ENCODE data around the gene UTF1.
"Not testable (repeated sequence)": the region's sequence is repeated elsewhere in the genome, so short reads cannot be mapped to it uniquely, and the experiment has no call there.

The UTF1 gene

DNA sequence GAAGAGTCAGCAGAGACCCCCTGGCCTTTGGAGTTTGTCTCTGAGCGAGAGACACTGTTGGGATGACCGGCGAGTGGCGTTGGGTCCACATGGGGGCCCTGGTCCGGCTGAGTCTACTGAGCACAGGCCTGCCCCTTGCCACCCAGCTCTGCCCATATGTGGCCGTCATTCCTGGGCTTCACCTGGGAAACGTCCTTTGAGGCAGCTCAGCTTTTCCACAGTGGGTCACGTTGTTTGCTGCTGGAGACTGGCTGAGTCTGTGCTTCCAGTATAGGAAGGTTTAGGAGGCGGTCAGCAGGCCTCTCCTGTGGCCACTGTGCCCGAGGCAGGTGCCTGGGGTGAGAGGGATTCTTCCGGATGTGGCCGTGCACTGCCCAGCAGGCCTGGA, 29.6 kb downstream of the UTF1 start:
- H3K27ac ChIP-seq: peak overlapping the region; percentile 79
- DNase-seq (ENCODE audit: low read depth, low spot score): no peak

DNA sequence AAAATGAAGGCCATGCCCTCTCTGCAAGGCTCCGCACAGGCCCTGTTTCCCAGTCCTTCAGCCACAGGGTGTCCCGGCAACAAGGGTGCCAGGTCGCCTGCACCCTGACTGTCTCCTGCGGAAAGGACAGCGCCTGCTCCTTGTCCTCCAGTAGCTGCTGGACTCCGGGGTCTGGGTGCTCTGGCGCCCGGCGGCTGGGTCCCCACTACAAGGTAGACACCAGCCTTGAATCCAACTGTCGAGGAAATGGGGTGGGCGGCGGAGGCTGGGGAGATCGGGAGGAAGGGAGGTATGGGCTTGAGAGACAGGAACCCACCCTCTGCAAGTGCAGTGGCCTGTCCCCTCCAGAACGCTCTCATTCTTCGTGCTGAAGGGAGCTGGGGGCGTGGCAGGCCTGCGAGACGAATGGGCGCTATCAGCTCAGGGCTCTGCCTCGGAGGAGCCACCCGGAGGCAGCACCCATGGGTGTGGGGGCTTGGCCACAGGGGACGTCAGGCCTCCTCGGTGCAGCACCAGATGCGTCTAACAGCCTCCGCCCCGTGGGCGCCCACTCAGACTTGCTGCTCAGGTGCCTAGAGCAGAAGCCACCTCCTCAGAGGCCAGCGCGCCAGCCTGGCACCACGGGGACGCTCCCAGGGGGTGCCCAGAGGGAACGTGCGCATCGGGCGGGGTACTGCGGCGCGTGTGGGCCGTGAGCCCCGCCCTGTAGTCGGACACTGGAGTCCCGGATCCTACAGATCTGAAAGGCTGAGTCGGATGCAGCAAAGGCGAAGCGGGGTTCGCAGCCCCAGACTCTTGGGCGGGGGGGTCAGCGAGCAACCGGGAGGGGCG, 31.1 kb downstream of the UTF1 start:
- no peak for DNase-seq (ENCODE audit: low read depth, low spot score)
- peak overlapping the region; percentile 74 for H3K27ac ChIP-seq

DNA sequence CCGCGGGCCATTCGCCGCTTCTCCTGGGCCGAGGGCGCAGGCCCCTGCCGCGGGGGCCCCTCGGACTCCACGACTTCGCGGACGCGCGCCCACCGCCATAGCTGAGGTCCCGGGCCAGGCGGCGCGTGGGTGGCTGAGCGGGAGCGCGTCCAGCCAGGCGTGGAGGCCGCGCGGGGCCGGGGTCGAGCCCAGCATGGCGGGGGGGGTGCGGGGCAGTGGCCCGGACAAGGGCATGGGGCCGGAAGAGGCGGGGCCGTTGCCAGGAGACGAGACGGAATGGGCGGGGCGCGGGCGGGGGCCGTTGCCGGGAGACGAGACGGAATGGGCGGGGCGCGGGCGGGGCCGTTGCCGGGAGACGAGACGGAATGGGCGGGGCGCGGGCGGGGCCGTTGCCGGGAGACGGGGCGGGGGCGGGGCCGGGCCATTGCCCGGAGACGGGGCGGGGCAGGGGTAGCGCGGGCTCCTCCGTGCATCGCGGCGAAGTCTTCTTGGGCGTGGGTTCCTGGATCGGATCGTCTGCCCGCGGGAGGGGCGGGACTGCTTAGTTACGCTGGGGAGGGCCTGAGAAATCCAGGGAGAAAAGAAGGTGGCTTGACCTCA, 31.8 kb downstream of the UTF1 start:
- peak overlapping the region; percentile 74 for H3K27ac ChIP-seq
- no peak for DNase-seq (ENCODE audit: low read depth, low spot score)

DNA sequence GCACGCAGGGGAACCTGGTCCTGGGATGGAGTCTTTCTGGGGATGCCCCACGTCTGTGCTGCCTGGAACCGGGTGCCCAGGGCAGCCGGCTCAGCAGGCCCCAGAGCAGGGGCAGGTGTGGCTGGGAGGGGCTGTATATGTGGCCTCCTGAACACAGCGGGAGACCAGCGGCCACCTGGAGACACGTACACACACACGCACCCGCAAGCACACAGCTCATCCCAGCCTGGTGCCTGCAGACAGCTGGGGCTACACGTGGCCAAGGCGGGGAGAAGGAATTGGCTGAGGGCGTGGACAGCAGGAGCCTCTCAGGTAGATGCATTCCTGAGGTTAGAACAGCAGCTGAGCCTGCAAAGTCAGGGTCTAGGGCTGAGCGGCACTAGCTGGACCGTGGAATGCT, 32.7 kb downstream of the UTF1 start:
- peak overlapping the region; percentile 74 for H3K27ac ChIP-seq
- no peak for DNase-seq (ENCODE audit: low read depth, low spot score)

DNA sequence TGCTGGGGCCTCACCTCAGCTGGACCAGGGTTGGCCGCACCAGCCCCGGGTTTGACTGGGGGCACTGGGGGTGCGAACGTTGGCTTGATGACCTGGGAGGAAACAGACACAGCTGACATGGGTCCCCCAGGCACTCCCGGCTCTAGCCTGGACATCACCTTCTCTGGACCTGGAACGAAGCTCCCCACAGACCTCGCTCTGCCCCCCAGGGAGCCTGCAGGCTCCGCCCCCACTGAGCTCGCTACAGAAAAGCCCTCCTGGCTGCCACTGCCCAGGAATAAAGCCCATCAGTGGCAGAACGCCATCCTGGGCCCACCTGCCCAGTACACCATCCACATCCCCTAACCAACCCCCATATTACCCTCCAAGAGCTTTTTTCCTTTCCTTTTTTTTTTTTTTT, 33.7 kb downstream of the UTF1 start:
- H3K27ac ChIP-seq: peak overlapping the region; percentile 74
- DNase-seq (ENCODE audit: low read depth, low spot score): no peak

DNA sequence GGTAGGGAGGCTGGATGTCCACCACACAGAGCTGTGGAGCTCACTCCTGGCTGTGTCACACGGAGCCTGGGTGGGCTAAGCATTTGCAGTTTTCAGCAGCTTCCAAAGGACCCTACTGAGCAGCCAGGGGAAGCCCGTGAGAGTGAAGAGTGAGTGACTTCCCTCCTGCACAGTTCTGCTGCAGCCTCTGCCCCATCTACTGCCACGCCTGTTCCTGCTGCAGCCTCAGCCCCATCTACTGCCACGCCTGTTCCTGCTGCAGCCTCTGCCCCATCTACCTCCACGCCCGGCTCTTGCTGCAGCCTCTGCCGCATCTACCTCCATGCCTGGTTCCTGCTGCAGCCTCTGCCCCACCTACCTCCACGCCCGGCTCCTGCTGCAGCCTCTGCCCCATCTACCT, 34.4 kb downstream of the UTF1 start:
- DNase-seq (ENCODE audit: low read depth, low spot score): no peak
- peak overlapping the region; percentile 74 for H3K27ac ChIP-seq

DNA sequence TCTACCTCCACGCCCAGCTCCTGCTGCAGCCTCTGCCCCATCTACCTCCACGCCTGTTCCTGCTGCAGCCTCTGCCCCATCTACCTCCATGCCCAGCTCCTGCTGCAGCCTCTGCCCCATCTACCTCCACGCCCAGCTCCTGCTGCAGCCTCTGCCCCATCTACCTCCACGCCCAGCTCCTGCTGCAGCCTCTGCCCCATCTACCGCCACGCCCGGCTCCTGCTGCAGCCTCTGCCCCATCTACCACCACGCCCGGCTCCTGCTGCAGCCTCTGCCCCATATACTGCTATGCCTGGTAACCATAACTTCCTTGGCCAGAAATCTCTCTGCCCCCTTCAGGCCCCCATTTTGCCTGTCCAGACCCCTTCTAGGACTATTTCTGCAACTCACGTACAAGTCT, 35.0 kb downstream of the UTF1 start:
- peak overlapping the region; percentile 33 for H3K27ac ChIP-seq

DNA sequence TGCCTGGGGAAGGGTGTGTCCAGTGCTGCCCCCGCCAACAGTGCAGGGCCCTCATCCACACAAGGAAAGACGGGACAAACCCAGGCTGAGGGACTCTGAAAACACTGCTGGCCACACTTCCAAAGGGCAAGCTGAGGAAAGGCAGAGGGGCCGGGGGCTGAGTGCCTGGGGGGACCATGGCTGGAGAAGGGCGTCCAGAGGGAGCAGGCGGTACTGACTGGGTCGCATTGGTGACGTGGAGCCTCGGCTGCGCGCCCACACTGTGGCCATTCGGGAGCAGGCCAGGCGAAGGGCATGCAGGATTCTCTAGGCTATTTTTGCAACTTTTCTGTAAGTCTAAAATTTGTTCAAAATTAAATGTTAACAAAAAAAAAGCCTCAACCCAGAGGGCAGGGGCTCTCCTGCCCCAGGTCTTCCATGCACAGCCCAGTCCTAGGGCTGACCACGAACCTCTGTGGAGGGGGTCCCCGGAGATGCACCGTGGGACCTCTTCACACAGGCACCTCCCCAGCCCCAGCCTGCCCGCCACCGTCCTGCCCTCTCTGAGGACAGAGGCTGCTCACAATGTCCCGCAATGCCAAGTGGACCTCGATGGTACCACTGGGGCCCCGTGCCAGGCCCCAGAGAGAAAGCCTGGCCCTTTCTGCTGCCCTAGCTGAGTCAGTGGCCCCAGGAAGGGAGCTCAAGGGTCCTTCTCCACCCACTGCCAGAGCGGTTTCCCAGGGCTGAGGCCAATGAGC, 36.2 kb downstream of the UTF1 start:
- DNase-seq (ENCODE audit: low read depth, low spot score): no peak
- H3K27ac ChIP-seq: peak overlapping the region; percentile 33

More for the DNA sequence above, 35.0 kb downstream of the UTF1 start:
- DNase-seq (ENCODE audit: low read depth, low spot score): not testable (repeated sequence)

DNA sequence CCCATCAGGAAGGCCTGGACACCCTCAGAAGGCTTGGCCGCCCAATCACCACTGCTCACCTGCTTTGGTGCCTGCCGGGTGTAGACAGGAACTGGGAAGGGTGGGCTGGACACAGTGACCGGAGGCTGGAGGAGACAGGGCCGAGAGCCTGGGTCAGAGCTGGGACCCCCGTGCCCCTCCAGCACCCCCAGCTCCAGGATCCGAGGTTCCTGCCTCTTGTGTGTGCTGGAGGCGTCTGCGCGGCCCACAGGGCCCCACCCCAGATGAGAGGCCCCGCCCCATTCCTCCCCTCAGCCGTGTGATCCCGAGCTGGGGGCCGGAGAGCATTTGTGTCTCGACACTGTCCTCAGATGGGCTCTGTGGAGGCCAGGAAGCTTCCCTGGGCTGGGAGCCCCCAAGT, 37.3 kb downstream of the UTF1 start:
- peak overlapping the region; percentile 33 for H3K27ac ChIP-seq

DNA sequence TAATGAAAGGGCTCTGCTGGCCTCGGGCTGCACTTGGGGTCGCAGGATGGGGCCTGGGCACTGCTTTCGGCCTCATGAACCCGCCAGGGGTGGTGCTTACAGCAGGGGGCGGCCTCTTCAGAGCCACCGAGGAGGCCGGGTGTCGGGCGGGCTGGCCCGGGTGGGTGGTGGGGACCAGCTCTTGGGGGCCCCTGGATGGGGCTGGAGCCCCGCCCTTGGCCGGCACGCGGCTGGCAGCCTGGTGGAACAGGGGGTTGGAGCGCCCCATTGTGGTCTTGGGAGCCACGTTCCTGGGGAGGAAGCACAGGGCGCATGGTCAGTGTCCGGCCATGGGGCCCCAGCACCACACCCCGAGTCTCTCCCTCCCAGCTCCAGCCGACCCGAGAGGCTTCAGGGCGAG, 37.8 kb downstream of the UTF1 start:
- no peak for DNase-seq (ENCODE audit: low read depth, low spot score)
- H3K27ac ChIP-seq: no peak overlapping the region

More for the DNA sequence above, 37.3 kb downstream of the UTF1 start:
- DNase-seq (ENCODE audit: low read depth, low spot score): no peak

DNA sequence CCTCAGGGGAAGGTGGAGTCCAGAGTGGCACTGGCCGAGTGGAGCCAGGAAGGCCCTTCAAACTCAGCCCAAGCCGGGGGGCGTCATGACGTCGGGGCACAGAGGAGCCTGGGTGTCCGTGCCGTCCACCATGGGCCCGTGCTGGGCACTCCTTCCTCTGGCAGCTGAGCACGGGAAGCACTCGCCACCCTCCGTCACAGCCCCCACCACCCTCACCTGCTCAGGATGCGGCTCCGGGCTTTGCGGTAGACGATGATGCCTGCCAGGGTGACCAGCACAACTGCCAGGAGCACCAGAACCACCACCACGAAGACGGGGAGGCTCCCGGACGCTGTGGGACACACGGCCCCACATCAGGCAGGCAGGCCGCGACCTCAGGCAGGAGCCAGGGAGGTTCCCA, 38.5 kb downstream of the UTF1 start:
- DNase-seq (ENCODE audit: low read depth, low spot score): no peak
- no peak overlapping the region for H3K27ac ChIP-seq

DNA sequence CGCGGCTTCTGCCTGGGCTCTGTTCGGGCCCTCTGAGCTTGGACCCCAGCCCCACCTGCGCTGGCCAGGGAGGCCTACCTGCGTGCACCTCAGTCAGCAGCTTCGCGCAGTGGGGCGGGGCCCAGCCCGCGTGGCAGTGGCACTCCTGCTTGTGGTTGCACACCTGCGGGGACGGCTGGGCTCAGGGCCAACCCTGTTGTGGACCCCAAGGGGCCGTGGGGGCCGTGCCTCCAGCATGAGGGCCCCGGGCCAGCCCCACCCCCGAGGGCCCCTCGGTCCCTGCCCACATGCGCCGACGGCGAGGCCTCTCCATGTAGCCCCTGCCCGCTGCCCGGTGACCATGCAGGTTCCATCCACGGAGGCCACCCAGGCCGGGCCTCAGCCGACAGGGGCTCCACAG, 39.4 kb downstream of the UTF1 start:
- no peak overlapping the region for H3K27ac ChIP-seq
- no peak for DNase-seq (ENCODE audit: low read depth, low spot score)

DNA sequence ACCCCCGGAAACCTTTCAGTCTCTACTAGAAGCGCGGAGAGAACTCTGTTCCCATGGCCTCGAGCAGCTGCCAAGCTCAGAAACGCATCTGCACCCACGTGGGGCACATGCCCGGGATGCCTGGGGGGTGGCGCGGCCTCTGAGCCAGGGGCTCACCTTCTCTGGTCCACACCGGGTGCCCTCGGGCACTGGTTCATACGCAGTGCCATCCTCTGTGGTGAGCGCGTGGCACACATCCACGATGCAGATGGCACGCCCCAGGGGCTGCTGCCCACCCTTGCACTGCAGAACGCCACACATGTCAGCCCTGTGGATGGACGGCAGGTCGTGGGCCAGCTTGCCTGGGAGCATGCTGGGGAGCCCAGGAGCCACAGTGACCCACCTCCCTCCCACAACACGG, 40.2 kb downstream of the UTF1 start:
- H3K27ac ChIP-seq: no peak overlapping the region
- DNase-seq (ENCODE audit: low read depth, low spot score): no peak

DNA sequence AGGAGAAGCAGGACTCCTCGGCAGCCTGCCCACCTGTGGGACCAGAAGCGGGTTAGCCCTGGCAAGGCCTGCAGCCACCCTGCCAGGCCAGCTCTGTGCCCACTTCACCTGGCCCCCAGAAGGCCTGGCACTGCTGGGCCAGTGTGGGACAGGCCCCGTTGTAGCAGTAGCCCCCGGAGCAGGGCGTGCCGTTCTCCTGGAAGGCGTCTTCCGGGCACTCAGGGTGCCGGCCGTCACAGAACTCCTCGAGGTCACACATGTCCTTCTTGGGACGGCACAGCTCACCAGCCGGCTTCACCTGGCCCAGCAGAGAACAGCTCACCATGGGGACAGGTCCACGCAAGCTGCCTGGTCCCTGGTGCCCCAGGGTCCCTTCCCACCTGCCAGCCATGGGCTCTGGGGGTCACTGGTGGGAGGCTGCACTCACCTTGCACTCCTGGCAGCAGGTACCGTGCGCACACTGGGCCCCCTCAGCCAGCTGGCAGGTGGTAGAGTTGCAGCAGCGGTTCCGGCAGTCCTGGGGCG, 40.8 kb downstream of the UTF1 start:
- no peak for DNase-seq (ENCODE audit: low read depth, low spot score)
- no peak overlapping the region for H3K27ac ChIP-seq

DNA sequence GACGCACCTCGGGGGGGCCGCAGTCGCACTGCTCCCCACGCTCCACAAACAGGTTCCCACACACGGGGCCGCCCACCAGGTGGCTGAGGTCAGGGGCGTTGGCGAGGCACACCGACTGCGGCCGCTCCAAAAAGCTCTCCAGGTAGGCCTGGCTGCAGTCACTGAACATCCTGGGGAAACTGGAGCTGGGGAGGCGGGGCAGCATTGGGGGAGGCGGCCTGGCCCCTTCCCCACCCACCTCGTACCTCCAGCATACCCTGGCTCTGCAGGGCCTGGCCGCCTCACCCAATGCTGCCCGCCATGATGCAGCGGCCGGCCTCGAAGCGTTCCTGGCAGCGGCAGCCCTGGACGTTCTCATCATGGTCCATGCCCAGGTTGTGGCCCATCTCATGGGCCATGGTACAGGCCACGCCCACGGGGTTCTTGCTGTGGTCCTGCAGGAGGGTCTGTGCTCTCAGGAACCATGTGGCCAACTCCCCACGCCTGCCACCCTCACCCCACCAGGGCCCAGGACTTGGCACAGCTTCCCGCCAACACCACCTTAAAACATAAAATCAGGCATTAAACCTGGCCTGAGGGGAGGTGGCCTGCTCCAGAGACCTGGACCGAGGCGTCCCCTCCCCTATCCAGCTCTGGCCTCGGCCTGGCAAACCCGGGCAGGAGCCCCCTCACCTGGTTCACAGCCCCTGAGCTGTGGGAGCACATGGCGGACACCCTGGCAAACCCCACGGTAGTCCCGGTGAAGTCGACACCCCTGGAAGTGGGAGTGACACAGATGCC, 41.7 kb downstream of the UTF1 start:
- DNase-seq (ENCODE audit: low read depth, low spot score): no peak
- no peak overlapping the region for H3K27ac ChIP-seq

DNA sequence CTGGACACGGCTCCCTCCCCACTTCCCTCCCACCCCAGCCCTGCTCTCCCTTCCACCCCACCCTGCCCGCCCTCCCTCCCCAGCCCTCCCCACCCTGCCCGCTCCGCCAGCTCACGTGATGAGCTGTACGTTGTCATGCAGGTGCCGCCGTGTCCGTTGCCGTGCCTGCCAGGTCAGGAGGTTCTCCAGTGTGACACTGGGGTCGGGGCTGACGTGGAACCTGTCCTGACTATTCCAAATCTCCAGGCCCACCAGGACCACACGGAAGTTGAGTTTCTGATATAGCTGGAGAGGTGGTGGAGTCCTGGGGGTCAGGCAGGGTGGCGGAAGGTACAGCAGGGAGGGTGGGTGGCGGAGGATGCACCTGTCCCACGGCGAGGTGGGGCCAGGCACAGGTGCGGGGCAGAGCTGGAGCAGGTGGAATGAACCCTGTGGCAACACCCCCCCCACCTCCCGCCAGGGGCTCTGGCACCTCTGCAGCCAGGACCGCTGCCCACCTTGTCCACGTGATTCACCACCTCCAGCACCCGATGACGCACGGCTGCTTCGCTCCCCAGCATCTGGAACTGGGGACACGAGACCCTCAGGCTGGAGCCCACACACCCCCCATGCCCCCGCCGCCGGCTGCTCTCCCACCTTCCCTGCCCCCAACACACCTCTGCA, 42.4 kb downstream of the UTF1 start:
- DNase-seq (ENCODE audit: low read depth, low spot score): no peak
- no peak overlapping the region for H3K27ac ChIP-seq

DNA sequence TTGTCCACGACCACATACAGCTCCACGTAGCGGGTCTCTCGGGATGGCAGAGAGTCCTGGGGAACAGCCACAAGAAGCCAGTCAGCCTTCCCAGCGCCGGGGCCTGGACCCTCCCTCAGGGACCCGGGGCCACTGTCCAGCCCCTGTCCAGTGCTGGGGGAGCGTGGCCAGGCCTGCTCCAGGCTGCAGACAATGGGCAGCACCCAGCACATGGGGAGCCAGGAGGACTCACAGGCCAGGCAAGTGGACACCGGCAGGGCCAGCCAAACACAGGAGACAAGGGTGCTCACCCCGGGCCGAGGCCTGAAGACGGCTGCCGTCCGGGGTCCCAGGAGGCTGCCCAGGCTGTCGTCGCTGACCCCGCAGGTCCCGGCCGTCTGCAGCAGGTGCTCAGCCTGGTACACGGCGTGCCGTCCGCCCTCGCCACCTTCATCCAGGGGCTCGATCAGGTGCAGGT, 43.0 kb downstream of the UTF1 start:
- DNase-seq (ENCODE audit: low read depth, low spot score): no peak
- peak overlapping the region; percentile 90 for H3K27ac ChIP-seq

DNA sequence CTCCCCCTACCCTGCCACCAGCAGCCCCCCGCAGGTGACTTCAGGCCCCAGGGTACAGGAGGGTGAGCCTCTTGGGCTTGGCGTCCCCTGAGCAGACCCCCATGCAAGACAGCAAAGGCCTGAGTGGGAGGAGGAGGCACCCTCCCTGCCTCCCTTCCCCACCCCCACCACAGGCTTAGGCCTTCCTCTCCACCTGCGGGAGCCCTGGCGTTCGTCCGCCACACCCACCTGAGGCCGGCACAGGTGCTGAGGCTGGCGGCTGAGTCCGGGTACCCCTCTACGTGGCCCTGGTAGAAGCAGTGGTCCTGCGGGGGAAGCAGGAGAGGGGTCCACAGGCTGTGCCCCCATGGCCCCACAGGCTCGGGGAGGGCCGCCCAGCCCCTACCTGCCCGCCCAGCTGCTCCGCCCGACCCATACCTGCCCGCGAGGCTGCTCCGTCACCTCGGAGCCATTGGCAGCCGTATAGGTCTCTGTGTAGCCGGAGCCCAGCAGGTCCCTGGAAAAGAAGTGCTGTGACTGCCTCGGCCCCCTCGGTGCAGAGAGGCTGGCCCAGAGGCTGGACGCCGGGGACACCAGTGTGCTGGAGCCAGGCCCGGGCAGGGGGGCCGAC, 43.6 kb downstream of the UTF1 start:
- peak overlapping the region; percentile 90 for H3K27ac ChIP-seq
- no peak for DNase-seq (ENCODE audit: low read depth, low spot score)
